Measurements from ENCODE around the gene PCCA. TPM values are rescaled to one million over a fixed set of nuclear protein-coding genes. Genes with fewer than 3 reads are reported as not detected.
"Not testable (repeated sequence)": the region's sequence is repeated elsewhere in the genome, so short reads cannot be mapped to it uniquely, and the experiment has no call there.

PCCA gene
- total RNA-seq, 1 donor from 2014 or later: 15.7 TPM

GRCh38 chr13:100097821-100098220, 8.9 kb downstream of the PCCA start:
- intact Hi-C loops (cut with micrococcal nuclease): no loop called here

GRCh38 chr13:100098445-100099116, 9.7 kb downstream of the PCCA start:
- intact Hi-C loops (cut with micrococcal nuclease): no loop called here

GRCh38 chr13:100099117-100099445, 10.2 kb downstream of the PCCA start:
- intact Hi-C loops (cut with micrococcal nuclease): not testable (repeated sequence)

GRCh38 chr13:100100115-100100879, 11.4 kb downstream of the PCCA start:
- intact Hi-C loops (cut with micrococcal nuclease): no loop called here

- intact Hi-C loops (cut with micrococcal nuclease): no loop called here
These were observed 13.1 kb downstream of the PCCA start for GRCh38 chr13:100102042-100102441.

- intact Hi-C loops (cut with micrococcal nuclease): no loop called here
These were observed 17.1 kb downstream of the PCCA start for GRCh38 chr13:100106005-100106404.

- intact Hi-C loops (cut with micrococcal nuclease): no loop called here
These were observed 17.8 kb downstream of the PCCA start for GRCh38 chr13:100106705-100107104.

- intact Hi-C loops (cut with micrococcal nuclease): no loop called here
These were observed 20.1 kb downstream of the PCCA start for GRCh38 chr13:100108913-100109507.

- intact Hi-C loops (cut with micrococcal nuclease): no loop called here
These were observed 21.4 kb downstream of the PCCA start for GRCh38 chr13:100110269-100110668.

GRCh38 chr13:100112186-100112838, 23.4 kb downstream of the PCCA start:
- intact Hi-C loops (cut with micrococcal nuclease): no loop called here

- intact Hi-C loops (cut with micrococcal nuclease): no loop called here
These were observed 26.9 kb downstream of the PCCA start for GRCh38 chr13:100115693-100116254.

GRCh38 chr13:100124265-100124664, 35.4 kb downstream of the PCCA start:
- intact Hi-C loops (cut with micrococcal nuclease): no loop called here

GRCh38 chr13:100125946-100126345, 37.1 kb downstream of the PCCA start:
- intact Hi-C loops (cut with micrococcal nuclease): no loop called here

GRCh38 chr13:100128373-100128772, 39.5 kb downstream of the PCCA start:
- intact Hi-C loops (cut with micrococcal nuclease): no loop called here

GRCh38 chr13:100128838-100129237, 39.9 kb downstream of the PCCA start:
- intact Hi-C loops (cut with micrococcal nuclease): no loop called here

- intact Hi-C loops (cut with micrococcal nuclease): loop anchor here (2.0 kb wide), 1 partner anchor 41 kb away; the partner anchor contains the start of gene PCCA
These were observed 40.7 kb downstream of the PCCA start for GRCh38 chr13:100129605-100130004.

GRCh38 chr13:100130092-100130491, 41.2 kb downstream of the PCCA start:
- intact Hi-C loops (cut with micrococcal nuclease): loop anchor here (2.0 kb wide), 1 partner anchor 41 kb away; the partner anchor contains the start of gene PCCA

- intact Hi-C loops (cut with micrococcal nuclease): loop anchor here (2.0 kb wide), 1 partner anchor 42 kb away; the partner anchor contains the start of gene PCCA
These were observed 42.1 kb downstream of the PCCA start for GRCh38 chr13:100130930-100131511.

- intact Hi-C loops (cut with micrococcal nuclease): loop anchor here (2.0 kb wide), 1 partner anchor 43 kb away; the partner anchor contains the start of gene PCCA
These were observed 43.1 kb downstream of the PCCA start for GRCh38 chr13:100131863-100132574.

GRCh38 chr13:100138859-100139491, 50.1 kb downstream of the PCCA start:
- intact Hi-C loops (cut with micrococcal nuclease): no loop called here
